CD14-positive monocyte (primary cell): Measurements from ENCODE around the gene GPA33. TPM values are rescaled to one million over a fixed set of nuclear protein-coding genes. Genes with fewer than 3 reads are reported as not detected.

Source experiments
- DNase-seq, 3 donors: peaks; one replicate each; pipeline ENCODE4 v3.0.0-alpha.2; 2011 to 2022
- H2AFZ ChIP-seq: 2 replicates; pipeline ENCODE4 v1.6.0; 2012; ENCODE audit warnings: mild to moderate bottlenecking, low read depth, low read length, inconsistent platforms; ENCODE audit not compliant: insufficient read depth, poor library complexity, severe bottlenecking
- H3K27ac ChIP-seq, 2 donors: 1 replicate in 1 of 2; 2 replicates in 1 of 2; pipeline ENCODE4 v1.5.1; 2012 to 2013; ENCODE audit warnings: low read length in 2 of 2, control low read depth in 1 of 2, inconsistent platforms in 1 of 2, low read depth in 1 of 2, mild to moderate bottlenecking in 1 of 2
- H3K27me3 ChIP-seq, 2 donors: one replicate each; pipeline versions ENCODE4 v1.6.0 to v1.6.1; 2011 to 2013; ENCODE audit warnings: low read length in 2 of 2; ENCODE audit not compliant: control insufficient read depth in 2 of 2, insufficient read depth in 2 of 2
- H3K36me3 ChIP-seq, 2 donors: replicated peaks in 1 of 2; 1 replicate in 1 of 2; 2 replicates in 1 of 2; pipeline versions ENCODE4 v1.5.1 to v1.6.1; 2012 to 2013; ENCODE audit warnings: low read length in 2 of 2, control low read depth in 1 of 2, inconsistent platforms in 1 of 2, mild to moderate bottlenecking in 1 of 2; ENCODE audit not compliant: insufficient read depth in 2 of 2, control insufficient read depth in 1 of 2
- H3K4me1 ChIP-seq, 2 donors: 1 replicate in 1 of 2; 2 replicates in 1 of 2; pipeline versions ENCODE4 v1.5.1 to v1.6.1; 2012 to 2013; ENCODE audit warnings: low read length in 2 of 2, control low read depth in 1 of 2, inconsistent platforms in 1 of 2, mild to moderate bottlenecking in 1 of 2, moderate library complexity in 1 of 2; ENCODE audit not compliant: insufficient read depth in 2 of 2, control insufficient read depth in 1 of 2
- H3K4me2 ChIP-seq: replicated peaks from 2 replicates; pipeline ENCODE3; 2012; ENCODE audit warnings: low read length, moderate library complexity, mild to moderate bottlenecking; ENCODE audit not compliant: poor library complexity, severe bottlenecking; ENCODE audit errors: extremely low read depth
- H3K4me3 ChIP-seq, 3 experiments: fragments of 200-600 bp in 1 of 3; sonication (generic) in 1 of 3; replicated peaks in 1 of 3; 1 replicate in 2 of 3; 2 replicates in 1 of 3; pipeline ENCODE4 v1.5.1; 2011 to 2013; ENCODE audit warnings: low read length in 3 of 3, mild to moderate bottlenecking in 3 of 3, control low read depth in 2 of 3, low read depth in 2 of 3, inconsistent platforms in 1 of 3, moderate library complexity in 1 of 3
- H3K79me2 ChIP-seq: 2 replicates; pipeline ENCODE4 v1.6.0; 2012; ENCODE audit warnings: mild to moderate bottlenecking, control low read depth, inconsistent platforms, low read length, moderate library complexity; ENCODE audit not compliant: insufficient read depth
- H3K9ac ChIP-seq: 2 replicates; pipeline ENCODE4 v1.6.0; 2017; ENCODE audit warnings: low read length, mild to moderate bottlenecking; ENCODE audit not compliant: insufficient read depth, poor library complexity, severe bottlenecking
- H3K9me3 ChIP-seq, 2 donors: replicated peaks in 1 of 2; 1 replicate in 1 of 2; 2 replicates in 1 of 2; pipeline versions ENCODE4 v1.5.1 to v1.6.1; 2012 to 2013; ENCODE audit warnings: low read length in 2 of 2, control low read depth in 1 of 2; ENCODE audit not compliant: control insufficient read depth in 1 of 2, insufficient read depth in 1 of 2
- H4K20me1 ChIP-seq: 2 replicates; pipeline ENCODE4 v1.6.0; 2012; ENCODE audit warnings: mild to moderate bottlenecking, low read length, control low read depth, moderate library complexity; ENCODE audit not compliant: insufficient read depth
- H3K27ac Mint-ChIP-seq, 7 donors: one replicate each; pipeline ENCODE4 v1.8.0; 2020; ENCODE audit warnings: mild to moderate bottlenecking in 7 of 7, mixed read lengths in 7 of 7, moderate library complexity in 6 of 7, inconsistent platforms in 2 of 7
- H3K27me3 Mint-ChIP-seq, 3 donors: one replicate each; pipeline ENCODE4 v1.8.0; 2021 to 2022; ENCODE audit warnings: low read depth in 3 of 3, mild to moderate bottlenecking in 3 of 3, mixed read lengths in 3 of 3, moderate library complexity in 3 of 3, inconsistent platforms in 1 of 3
- H3K36me3 Mint-ChIP-seq, 2 donors: one replicate each; pipeline ENCODE4 v1.8.0; 2020; ENCODE audit warnings: mixed read lengths in 2 of 2, inconsistent platforms in 1 of 2, mild to moderate bottlenecking in 1 of 2
- H3K4me1 Mint-ChIP-seq: one replicate; pipeline ENCODE4 v1.8.0; 2020; ENCODE audit warnings: mild to moderate bottlenecking, mixed read lengths
- H3K4me3 Mint-ChIP-seq, 2 donors: one replicate each; pipeline ENCODE4 v1.8.0; 2020; ENCODE audit warnings: mild to moderate bottlenecking in 2 of 2, mixed read lengths in 2 of 2, moderate library complexity in 1 of 2
- H3K9me3 Mint-ChIP-seq, 7 donors: one replicate each; pipeline ENCODE4 v1.8.0; 2020 to 2022; ENCODE audit warnings: mixed read lengths in 7 of 7, mild to moderate bottlenecking in 6 of 7, moderate library complexity in 6 of 7, inconsistent platforms in 2 of 7
- CTCF ChIP-seq: fragments of 200-600 bp; IDR thresholded peaks from one replicate; pipeline ENCODE4 v1.8.0; 2022; ENCODE audit warnings: antibody characterized with exemption, mild to moderate bottlenecking
- WGBS: methylation state at CpG from one replicate; pipeline ENCODE4 v1.1.5; 2013; ENCODE audit warnings: missing lambda C conversion rate; ENCODE audit not compliant: insufficient coverage; 5-methylcytosine and 5-hydroxymethylcytosine counted together
- intact Hi-C, 2 donors: fragments of 100-400 bp; cut with micrococcal nuclease; formaldehyde crosslinking; loops; one replicate each; pipeline versions ENCODE4 v1.15.0 to v1.15.1; 2023
- polyA plus RNA-seq, 3 donors: library from polyadenylated mRNA; depleted of rRNA in 1 of 3; unstranded in 2 of 3; stranded (reverse) in 1 of 3; fragments of 300-500 nt in 2 of 3; fragments of >200 nt in 1 of 3; fragmentation: Illumina TruSeq in 2 of 3; gene quantifications; 1 replicate in 2 of 3; 2 replicates in 1 of 3; pipeline ENCODE4 v1.2.3, GENCODE V29; 2012 to 2021

GPA33 gene
- polyA plus RNA-seq, 3 donors = 0.84 to 1.8 (median 1.8) TPM

GRCh38 chr1:167115655-167116054 lies 25.5 kb upstream of the GPA33 start:
- no peaks in the 10 kb centered on the region for H3K36me3 Mint-ChIP-seq
- Histone ChIP-seq H3K9ac (no peak overlapping the region), H3K79me2 (no peaks in the 10 kb centered on the region), H3K4me2 (no peak overlapping the region), H3K36me3 (no peaks in the 10 kb centered on the region), H3K4me1 (peaks cover 0 to 6% of the 10 kb centered on the region in 2 donors), H3K4me3 (no peak overlapping the region), H4K20me1 (no peaks in the 10 kb centered on the region), H3K9me3 (no peaks in the 10 kb centered on the region), H2AFZ (no peak overlapping the region), H3K27ac (no peak overlapping the region), H3K27me3 (no peaks in the 10 kb centered on the region)
- peaks cover 0 to 5% (median 3%) of the 10 kb centered on the region in 7 donors for H3K9me3 Mint-ChIP-seq
- H3K27ac Mint-ChIP-seq = no peak overlapping the region
- intact Hi-C loops = no loop called here
- peaks cover 7% of the 10 kb centered on the region for H3K4me1 Mint-ChIP-seq
- DNase-seq = no peak
- TF ChIP-seq CTCF = no peak
- peaks cover 0 to 5% (median 4%) of the 10 kb centered on the region in 3 donors for H3K27me3 Mint-ChIP-seq
- H3K4me3 Mint-ChIP-seq = no peak overlapping the region
- WGBS = 83% methylated on average over 1 of the region's 5 CpGs

DNA sequence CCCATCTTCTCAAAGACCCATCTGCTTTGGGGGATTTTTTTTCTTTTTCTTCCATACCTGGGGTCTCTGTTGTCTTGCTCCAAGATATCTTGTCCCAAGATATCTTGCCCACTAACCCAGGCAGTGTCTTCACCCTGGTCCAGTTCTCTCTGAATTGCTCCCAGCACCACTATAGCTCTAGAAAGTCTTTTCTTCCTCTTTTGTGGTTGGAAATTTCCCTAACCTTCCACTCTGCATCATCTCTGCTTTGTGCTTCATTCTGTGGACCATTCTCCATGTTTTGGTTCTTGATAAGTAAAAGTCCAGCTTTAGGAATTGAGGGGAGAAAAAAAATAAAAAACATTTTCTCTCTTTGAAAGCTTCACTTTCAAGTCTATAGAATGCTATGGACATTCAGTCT lies 24.5 kb upstream of the GPA33 start:
- H3K79me2 ChIP-seq = no peaks in the 10 kb centered on the region
- H3K4me3 ChIP-seq = no peak overlapping the region
- no peaks in the 10 kb centered on the region for H3K36me3 Mint-ChIP-seq
- no peak overlapping the region for H3K27ac Mint-ChIP-seq
- no peak for TF ChIP-seq CTCF
- H3K27ac ChIP-seq = no peak overlapping the region
- no peaks in the 10 kb centered on the region for H4K20me1 ChIP-seq
- no peak overlapping the region for H3K4me3 Mint-ChIP-seq
- peaks cover 0 to 6% of the 10 kb centered on the region in 2 donors for H3K4me1 ChIP-seq
- peak in 2 of 3 donors; percentile 25 to 42 for DNase-seq
- no peaks in the 10 kb centered on the region for H3K9me3 ChIP-seq
- H3K27me3 Mint-ChIP-seq = peaks cover 2 to 7% (median 5%) of the 10 kb centered on the region in 3 donors
- no peak overlapping the region for H3K9ac ChIP-seq
- H3K9me3 Mint-ChIP-seq = peaks cover 0 to 15% (median 10%) of the 10 kb centered on the region in 7 donors
- no peaks in the 10 kb centered on the region for H3K36me3 ChIP-seq
- no peak overlapping the region for H3K4me2 ChIP-seq
- peaks cover 7% of the 10 kb centered on the region for H3K4me1 Mint-ChIP-seq
- no peak overlapping the region for H2AFZ ChIP-seq
- no peaks in the 10 kb centered on the region for H3K27me3 ChIP-seq
- intact Hi-C loops = no loop called here
